ENCODE measurements around the gene CYLD. TPM values are rescaled to one million over a fixed set of nuclear protein-coding genes. Genes with fewer than 3 reads are reported as not detected.

Gene CYLD
- total and polyA plus RNA-seq, 2 experiments from 2014 or later = 21.7 to 32.6 TPM

DNA sequence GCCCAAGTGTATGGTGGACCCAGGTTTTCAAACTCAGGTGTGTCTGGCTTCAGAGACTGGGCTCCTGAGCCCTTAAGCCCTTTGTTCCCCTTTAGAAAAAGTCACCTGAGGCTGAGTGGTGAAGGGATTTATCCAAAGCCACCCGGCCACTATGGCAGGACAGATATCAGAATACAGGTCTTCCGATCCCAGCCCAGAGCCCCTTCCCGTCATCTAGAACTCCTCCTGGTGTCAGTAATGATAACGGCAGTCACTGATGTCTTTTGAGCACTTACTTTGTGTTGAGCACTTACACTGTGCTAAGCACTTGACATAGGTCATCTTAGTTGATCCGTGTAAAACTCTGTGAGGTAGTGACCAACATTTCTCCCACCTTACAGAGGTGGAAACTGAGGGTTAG is 31.9 kb upstream of the CYLD start:
- 69 to 73% methylated on average over 5 of the region's 5 CpGs for WGBS, 2 experiments (ENCODE audit: low coverage in 1 of 2, low lambda C conversion rate in 2 of 2, missing lambda C conversion rate in 2 of 2)

GRCh38 chr16:50711040-50711439 is 30.8 kb upstream of the CYLD start:
- Histone ChIP-seq H3K9ac (no peak overlapping the region), H3K4me1 (ENCODE audit: insufficient read depth) (no peaks in the 10 kb centered on the region), H3K4me2 (ENCODE audit: unreplicated experiment) (no peak overlapping the region), H3K9me3 (ENCODE audit: low read depth) (no peaks in the 10 kb centered on the region), H3K9me2 (ENCODE audit: insufficient read depth) (no peaks in the 10 kb centered on the region), H4K20me1 (ENCODE audit: insufficient read depth) (no peaks in the 10 kb centered on the region), H3F3A (ENCODE audit: insufficient read depth) (no peaks in the 10 kb centered on the region), H3K79me2 (ENCODE audit: insufficient read depth) (no peaks in the 10 kb centered on the region), H3K27ac (no peak overlapping the region), H3K36me3 (ENCODE audit: low read depth) (no peaks in the 10 kb centered on the region), H3K27me3 (replicated peaks; ENCODE audit: insufficient read depth) (no peaks in the 10 kb centered on the region), H2AFZ (no peak overlapping the region), H3K4me3 (no peak overlapping the region)
- no peak for DNase-seq
- TF ChIP-seq EZH2phosphoT487 (IDR thresholded peaks at IDR 0.05; ENCODE audit: insufficient read depth, low read depth) (no peak), EZH2 (IDR thresholded peaks at IDR 0.05; ENCODE audit: insufficient read depth, poor library complexity, severe bottlenecking) (no peak)
- WGBS, 2 experiments (ENCODE audit: low coverage in 1 of 2, low lambda C conversion rate in 2 of 2, missing lambda C conversion rate in 2 of 2) = 83 to 85% methylated on average over 16 to 21 of the region's 21 CpGs
- in situ Hi-C loops (cut with MboI) = no loop called here

More for the DNA sequence above, 31.9 kb upstream of the CYLD start:
- in situ Hi-C loops (cut with MboI) = no loop called here
- no peaks in the 10 kb centered on the region for H3F3A ChIP-seq (ENCODE audit: insufficient read depth)
- H3K27me3 ChIP-seq (replicated peaks; ENCODE audit: insufficient read depth) = no peaks in the 10 kb centered on the region
- no peaks in the 10 kb centered on the region for H3K9me2 ChIP-seq (ENCODE audit: insufficient read depth)
- H3K9ac ChIP-seq = no peak overlapping the region
- H3K9me3 ChIP-seq (ENCODE audit: low read depth) = no peaks in the 10 kb centered on the region
- H3K4me3 ChIP-seq = no peak overlapping the region
- H2AFZ ChIP-seq = no peak overlapping the region
- H3K4me1 ChIP-seq (ENCODE audit: insufficient read depth) = no peaks in the 10 kb centered on the region
- no peak overlapping the region for H3K27ac ChIP-seq
- no peaks in the 10 kb centered on the region for H3K79me2 ChIP-seq (ENCODE audit: insufficient read depth)
- H3K36me3 ChIP-seq (ENCODE audit: low read depth) = no peaks in the 10 kb centered on the region
- H4K20me1 ChIP-seq (ENCODE audit: insufficient read depth) = no peaks in the 10 kb centered on the region
- no peak for DNase-seq
- H3K4me2 ChIP-seq (ENCODE audit: unreplicated experiment) = no peak overlapping the region
- TF ChIP-seq EZH2 (IDR thresholded peaks at IDR 0.05; ENCODE audit: insufficient read depth, poor library complexity, severe bottlenecking) = no peak
- TF ChIP-seq EZH2phosphoT487 (IDR thresholded peaks at IDR 0.05; ENCODE audit: insufficient read depth, low read depth) = no peak

- Histone ChIP-seq H3K4me1 (ENCODE audit: insufficient read depth) (no peaks in the 10 kb centered on the region), H3K27me3 (replicated peaks; ENCODE audit: insufficient read depth) (no peaks in the 10 kb centered on the region), H3K4me2 (ENCODE audit: unreplicated experiment) (no peak overlapping the region), H3K9me2 (ENCODE audit: insufficient read depth) (no peaks in the 10 kb centered on the region), H3F3A (ENCODE audit: insufficient read depth) (no peaks in the 10 kb centered on the region), H3K9ac (no peak overlapping the region), H3K36me3 (ENCODE audit: low read depth) (no peaks in the 10 kb centered on the region), H3K27ac (no peak overlapping the region), H2AFZ (no peak overlapping the region), H3K9me3 (ENCODE audit: low read depth) (no peaks in the 10 kb centered on the region), H3K4me3 (no peak overlapping the region), H4K20me1 (ENCODE audit: insufficient read depth) (no peaks in the 10 kb centered on the region), H3K79me2 (ENCODE audit: insufficient read depth) (no peaks in the 10 kb centered on the region)
- 72 to 73% methylated on average over 22 to 25 of the region's 25 CpGs for WGBS, 2 experiments (ENCODE audit: low coverage in 1 of 2, low lambda C conversion rate in 2 of 2, missing lambda C conversion rate in 2 of 2)
- TF ChIP-seq EZH2 (IDR thresholded peaks at IDR 0.05; ENCODE audit: insufficient read depth, poor library complexity, severe bottlenecking) (no peak), EZH2phosphoT487 (IDR thresholded peaks at IDR 0.05; ENCODE audit: insufficient read depth, low read depth) (no peak)
- DNase-seq = no peak
- in situ Hi-C loops (cut with MboI) = no loop called here
Measured at GRCh38 chr16:50711862-50712559, 29.9 kb upstream of the CYLD start.

GRCh38 chr16:50712560-50712898 is 29.4 kb upstream of the CYLD start:
- 65 to 91% methylated on average over 3 of the region's 3 CpGs for WGBS, 2 experiments (ENCODE audit: low coverage in 1 of 2, low lambda C conversion rate in 2 of 2, missing lambda C conversion rate in 2 of 2)
- TF ChIP-seq EZH2phosphoT487 (IDR thresholded peaks at IDR 0.05; ENCODE audit: insufficient read depth, low read depth) = no peak
- TF ChIP-seq EZH2 (IDR thresholded peaks at IDR 0.05; ENCODE audit: insufficient read depth, poor library complexity, severe bottlenecking) = no peak
- no peaks in the 10 kb centered on the region for H3F3A ChIP-seq (ENCODE audit: insufficient read depth)

More at GRCh38 chr16:50712560-50712898, 29.4 kb upstream of the CYLD start:
- Histone ChIP-seq H3K9ac (no peak overlapping the region), H3K27me3 (replicated peaks; ENCODE audit: insufficient read depth) (no peaks in the 10 kb centered on the region), H2AFZ (no peak overlapping the region), H3K79me2 (ENCODE audit: insufficient read depth) (no peaks in the 10 kb centered on the region), H3K4me3 (no peak overlapping the region), H3K9me3 (ENCODE audit: low read depth) (no peaks in the 10 kb centered on the region), H3K27ac (no peak overlapping the region), H3K4me2 (ENCODE audit: unreplicated experiment) (no peak overlapping the region), H4K20me1 (ENCODE audit: insufficient read depth) (no peaks in the 10 kb centered on the region), H3K4me1 (ENCODE audit: insufficient read depth) (no peaks in the 10 kb centered on the region), H3K9me2 (ENCODE audit: insufficient read depth) (no peaks in the 10 kb centered on the region), H3K36me3 (ENCODE audit: low read depth) (no peaks in the 10 kb centered on the region)
- no peak for DNase-seq
- in situ Hi-C loops (cut with MboI) = no loop called here
